PC-9 (cell line): ENCODE measurements around the gene MTA1.

Experiments
- CTCF ChIP-seq: fragments of 200-600 bp; sonication (generic); conservative IDR thresholded peaks from 2 replicates; pipeline ENCODE4 v1.6.1; 2017; ENCODE audit warnings: mixed run types, antibody characterized with exemption, mild to moderate bottlenecking, moderate library complexity
- EZH2 ChIP-seq: fragments of 200-600 bp; sonication (generic); IDR thresholded peaks from 2 replicates; pipeline ENCODE4 v1.8.0; 2017; ENCODE audit warnings: antibody characterized with exemption, low read depth

- TF ChIP-seq EZH2, result no peak
- no peak for TF ChIP-seq CTCF
These were observed 37.1 kb upstream of the MTA1 start for GRCh38 chr14:105382343-105383082.
